Panc1 (cell line): ENCODE data around the gene KIF1C.

Source experiments
- CTCF ChIP-seq: fragments of 450-650 bp; IDR thresholded peaks from 2 replicates; pipeline ENCODE4 v1.5.1; 2017; ENCODE audit warnings: mild to moderate bottlenecking
- POLR2AphosphoS5 ChIP-seq: IDR thresholded peaks from 2 replicates; pipeline ENCODE4 v1.6.1; 2012; ENCODE audit warnings: mild to moderate bottlenecking, low read depth, low read length, moderate library complexity
- SIN3A ChIP-seq: IDR thresholded peaks from 2 replicates; pipeline ENCODE4 v1.6.1; 2012; ENCODE audit warnings: low read depth, mild to moderate bottlenecking, low read length, moderate library complexity, borderline replicate concordance; ENCODE audit not compliant: insufficient read depth
- TCF7L2 ChIP-seq: IDR thresholded peaks from 2 replicates; pipeline ENCODE4 v1.6.1; 2011; ENCODE audit warnings: mild to moderate bottlenecking, low read depth, low read length, inconsistent platforms

- no peak for TF ChIP-seq CTCF
- TF ChIP-seq POLR2AphosphoS5: no peak
- TF ChIP-seq TCF7L2: no peak
- no peak for TF ChIP-seq SIN3A
These were observed 30.2 kb downstream of the KIF1C start for GRCh38 chr17:5027916-5028315.
